ENCODE results near the gene LARGE1. TPM values are rescaled to one million over a fixed set of nuclear protein-coding genes. Genes with fewer than 3 reads are reported as not detected.

The LARGE1 gene
- total and polyA plus RNA-seq, 2 donors (not counting 1 experiment from before 2014, with no cell fraction given), result 14.1 to 19.2 TPM

DNA sequence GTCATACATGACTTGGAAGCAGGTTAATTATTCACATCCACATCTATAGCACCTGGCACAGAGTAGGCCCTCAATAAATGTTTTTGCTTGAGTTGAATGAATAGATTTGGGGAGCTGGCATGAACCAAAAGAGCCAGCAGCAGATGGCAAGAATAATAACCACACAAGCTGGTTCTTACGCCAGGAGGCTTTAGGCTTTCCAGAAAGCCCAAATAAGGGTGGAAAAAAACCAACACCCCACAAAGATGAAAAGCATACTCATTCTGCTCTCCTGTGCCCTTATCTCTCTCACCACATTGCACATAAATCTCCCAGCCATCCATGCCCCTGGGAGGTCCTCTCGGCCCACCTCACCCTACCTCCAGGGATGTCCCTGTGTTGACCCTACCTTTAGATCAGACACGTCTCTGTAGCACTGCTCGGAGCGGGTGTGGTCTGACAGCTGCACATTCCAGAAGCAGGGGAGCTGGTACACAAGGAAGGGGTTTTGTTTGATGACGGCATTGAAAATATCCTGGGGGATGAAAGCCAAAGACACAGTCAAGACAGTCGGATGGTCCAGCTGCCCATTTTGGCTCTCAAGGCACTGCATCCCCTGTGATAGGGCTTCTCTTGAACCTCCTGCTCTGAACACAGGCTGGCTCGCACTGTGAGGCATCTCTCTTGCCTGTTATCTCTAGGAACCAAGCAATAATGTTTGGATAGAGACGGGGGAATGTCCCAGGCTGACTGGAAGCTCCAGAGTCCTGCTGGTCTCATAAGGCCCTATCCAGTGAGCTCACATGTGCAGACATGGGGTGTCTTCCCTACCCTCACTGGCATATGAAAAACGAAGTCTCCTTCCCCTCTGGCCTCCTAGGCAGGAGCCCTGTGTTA is 538.5 kb downstream of the LARGE1 start:
- H4K20me1 ChIP-seq (ENCODE audit: control insufficient read depth, extremely low read depth, insufficient read depth, low read length), result no peaks in the 10 kb centered on the region
- H3K27me3 ChIP-seq (ENCODE audit: control insufficient read depth, insufficient read depth, low read length), result no peaks in the 10 kb centered on the region
- no peaks in the 10 kb centered on the region for H3K79me2 ChIP-seq (ENCODE audit: control insufficient read depth, insufficient read depth, low read length)
- no peak overlapping the region for H3K27ac ChIP-seq (ENCODE audit: insufficient read depth, low read length)
- H3K36me3 ChIP-seq (ENCODE audit: control insufficient read depth, insufficient read depth, low read length), result no peaks in the 10 kb centered on the region
- DNase-seq (ENCODE audit: low read depth in 2 of 2), result no peak
- no peak overlapping the region for H3K4me3 ChIP-seq (replicated peaks in 1 of 4; ENCODE audit: control extremely low read depth in 1 of 4, insufficient read depth in 1 of 4, low read depth in 3 of 4, low read length in 4 of 4)
- H3K9me3 ChIP-seq (ENCODE audit: control insufficient read depth, insufficient read depth, low read depth, low read length), result no peaks in the 10 kb centered on the region
- H3K4me1 ChIP-seq (ENCODE audit: control insufficient read depth, extremely low read depth, insufficient read depth, low read length), result no peaks in the 10 kb centered on the region
- H3K9ac ChIP-seq (ENCODE audit: insufficient read depth, low read length), result no peak overlapping the region
- no peak overlapping the region for H2AFZ ChIP-seq (ENCODE audit: low read length)
- TF ChIP-seq, protein P1, sequence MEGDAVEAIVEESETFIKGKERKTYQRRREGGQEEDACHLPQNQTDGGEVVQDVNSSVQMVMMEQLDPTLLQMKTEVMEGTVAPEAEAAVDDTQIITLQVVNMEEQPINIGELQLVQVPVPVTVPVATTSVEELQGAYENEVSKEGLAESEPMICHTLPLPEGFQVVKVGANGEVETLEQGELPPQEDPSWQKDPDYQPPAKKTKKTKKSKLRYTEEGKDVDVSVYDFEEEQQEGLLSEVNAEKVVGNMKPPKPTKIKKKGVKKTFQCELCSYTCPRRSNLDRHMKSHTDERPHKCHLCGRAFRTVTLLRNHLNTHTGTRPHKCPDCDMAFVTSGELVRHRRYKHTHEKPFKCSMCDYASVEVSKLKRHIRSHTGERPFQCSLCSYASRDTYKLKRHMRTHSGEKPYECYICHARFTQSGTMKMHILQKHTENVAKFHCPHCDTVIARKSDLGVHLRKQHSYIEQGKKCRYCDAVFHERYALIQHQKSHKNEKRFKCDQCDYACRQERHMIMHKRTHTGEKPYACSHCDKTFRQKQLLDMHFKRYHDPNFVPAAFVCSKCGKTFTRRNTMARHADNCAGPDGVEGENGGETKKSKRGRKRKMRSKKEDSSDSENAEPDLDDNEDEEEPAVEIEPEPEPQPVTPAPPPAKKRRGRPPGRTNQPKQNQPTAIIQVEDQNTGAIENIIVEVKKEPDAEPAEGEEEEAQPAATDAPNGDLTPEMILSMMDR (conservative IDR thresholded peaks at IDR 0.05 in 1 of 2, IDR thresholded peaks at IDR 0.05 in 1 of 2; ENCODE audit: low read depth in 1 of 2, low read length in 2 of 2), result no peak
- no peak for TF ChIP-seq EZH2 (IDR thresholded peaks at IDR 0.05; ENCODE audit: low read length, missing control alignments)
- no peak overlapping the region for H3K4me2 ChIP-seq (ENCODE audit: extremely low read depth, insufficient read depth, low read length)

DNA sequence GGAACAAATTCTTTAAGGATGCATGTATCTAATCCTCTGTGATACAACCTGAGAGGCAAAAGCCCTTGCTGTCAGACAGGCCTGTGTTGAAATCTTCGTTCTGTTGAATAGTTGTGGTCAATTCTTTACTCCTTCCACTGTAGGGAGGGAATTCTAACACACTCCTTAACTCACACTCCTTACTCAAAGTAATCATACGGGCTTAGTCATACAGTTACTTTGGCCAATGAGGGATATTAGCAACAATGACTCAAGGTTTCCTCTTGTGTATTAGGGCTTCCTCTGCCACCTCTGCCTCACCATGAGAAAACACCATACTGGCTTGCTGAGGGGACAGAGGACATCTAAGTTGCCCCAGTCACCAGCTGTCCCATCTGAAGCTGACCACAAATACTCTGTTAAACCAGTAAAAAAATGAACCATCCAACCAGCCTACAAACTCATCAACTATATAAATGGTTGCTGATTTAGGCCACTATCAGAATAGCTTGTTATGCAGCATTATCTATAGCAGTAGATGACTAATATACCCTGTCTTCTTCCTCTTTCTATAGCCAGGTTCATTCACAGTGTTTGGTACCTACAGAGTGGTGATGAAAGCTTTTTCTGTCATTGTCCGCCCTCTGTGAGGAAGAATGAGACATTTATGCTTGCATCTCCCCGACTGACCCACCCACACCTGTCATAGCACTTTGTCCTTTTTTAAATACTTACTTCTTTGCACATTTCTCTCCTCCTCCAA is 539.3 kb downstream of the LARGE1 start:
- no peak overlapping the region for H3K27ac ChIP-seq (ENCODE audit: insufficient read depth, low read length)
- H3K9ac ChIP-seq (ENCODE audit: insufficient read depth, low read length), result no peak overlapping the region

GRCh38 chr22:33379836-33380235 is 540.4 kb downstream of the LARGE1 start:
- Histone ChIP-seq H3K79me2 (ENCODE audit: control insufficient read depth, insufficient read depth, low read length) (no peaks in the 10 kb centered on the region), H3K9ac (ENCODE audit: insufficient read depth, low read length) (no peak overlapping the region), H3K4me2 (ENCODE audit: extremely low read depth, insufficient read depth, low read length) (no peak overlapping the region), H3K9me3 (ENCODE audit: control insufficient read depth, insufficient read depth, low read depth, low read length) (no peaks in the 10 kb centered on the region), H4K20me1 (ENCODE audit: control insufficient read depth, extremely low read depth, insufficient read depth, low read length) (no peaks in the 10 kb centered on the region), H3K27ac (ENCODE audit: insufficient read depth, low read length) (no peak overlapping the region), H3K4me1 (ENCODE audit: control insufficient read depth, extremely low read depth, insufficient read depth, low read length) (no peaks in the 10 kb centered on the region), H3K36me3 (ENCODE audit: control insufficient read depth, insufficient read depth, low read length) (no peaks in the 10 kb centered on the region), H2AFZ (ENCODE audit: low read length) (no peak overlapping the region), H3K4me3 (replicated peaks in 1 of 4; ENCODE audit: control extremely low read depth in 1 of 4, insufficient read depth in 1 of 4, low read depth in 3 of 4, low read length in 4 of 4) (no peak overlapping the region), H3K27me3 (ENCODE audit: control insufficient read depth, insufficient read depth, low read length) (no peaks in the 10 kb centered on the region)
- no peak for TF ChIP-seq EZH2 (IDR thresholded peaks at IDR 0.05; ENCODE audit: low read length, missing control alignments)
- TF ChIP-seq, protein P1 (conservative IDR thresholded peaks at IDR 0.05 in 1 of 2, IDR thresholded peaks at IDR 0.05 in 1 of 2; ENCODE audit: low read depth in 1 of 2, low read length in 2 of 2), result no peak
- DNase-seq (ENCODE audit: low read depth in 2 of 2), result no peak

More for the DNA sequence above, 539.3 kb downstream of the LARGE1 start:
- Histone ChIP-seq H3K4me3 (replicated peaks in 1 of 4; ENCODE audit: control extremely low read depth in 1 of 4, insufficient read depth in 1 of 4, low read depth in 3 of 4, low read length in 4 of 4) (no peak overlapping the region), H4K20me1 (ENCODE audit: control insufficient read depth, extremely low read depth, insufficient read depth, low read length) (no peaks in the 10 kb centered on the region), H3K4me2 (ENCODE audit: extremely low read depth, insufficient read depth, low read length) (no peak overlapping the region), H3K27me3 (ENCODE audit: control insufficient read depth, insufficient read depth, low read length) (no peaks in the 10 kb centered on the region), H3K36me3 (ENCODE audit: control insufficient read depth, insufficient read depth, low read length) (no peaks in the 10 kb centered on the region), H3K79me2 (ENCODE audit: control insufficient read depth, insufficient read depth, low read length) (no peaks in the 10 kb centered on the region), H3K9me3 (ENCODE audit: control insufficient read depth, insufficient read depth, low read depth, low read length) (no peaks in the 10 kb centered on the region), H2AFZ (ENCODE audit: low read length) (no peak overlapping the region), H3K4me1 (ENCODE audit: control insufficient read depth, extremely low read depth, insufficient read depth, low read length) (no peaks in the 10 kb centered on the region)
- TF ChIP-seq, protein P1 (conservative IDR thresholded peaks at IDR 0.05 in 1 of 2, IDR thresholded peaks at IDR 0.05 in 1 of 2; ENCODE audit: low read depth in 1 of 2, low read length in 2 of 2), result no peak
- TF ChIP-seq EZH2 (IDR thresholded peaks at IDR 0.05; ENCODE audit: low read length, missing control alignments), result no peak
- peak; percentile 57 to 96 for DNase-seq (ENCODE audit: low read depth in 2 of 2)

All from fibroblast of lung (primary cell).